ENCODE results near the gene OSBP2.
"Not testable (repeated sequence)": the region's sequence is repeated elsewhere in the genome, so short reads cannot be mapped to it uniquely, and the experiment has no call there.

OSBP2 gene

GRCh38 chr22:30680991-30681770, 13.5 kb upstream of the OSBP2 start:
- DNase-seq: no peak

GRCh38 chr22:30681831-30682230, 12.8 kb upstream of the OSBP2 start:
- no peak for DNase-seq

- no peak for DNase-seq
Measured at GRCh38 chr22:30685178-30685577, 9.5 kb upstream of the OSBP2 start.

GRCh38 chr22:30687358-30687757, 7.3 kb upstream of the OSBP2 start:
- no peak for DNase-seq

GRCh38 chr22:30689622-30690021, 5.1 kb upstream of the OSBP2 start:
- no peak for DNase-seq

- no peak for DNase-seq
Measured at GRCh38 chr22:30691204-30691603, 3.5 kb upstream of the OSBP2 start.

GRCh38 chr22:30694171-30694639, 469 bp upstream of the OSBP2 start:
- no peak for DNase-seq

GRCh38 chr22:30695351-30695851, 727 bp downstream of the OSBP2 start:
- DNase-seq: no peak

- no peak for DNase-seq
Measured at GRCh38 chr22:30695871-30696655, 1.4 kb downstream of the OSBP2 start.

GRCh38 chr22:30697975-30698374, 3.3 kb downstream of the OSBP2 start:
- no peak for DNase-seq

- DNase-seq: peak; percentile 35
Measured at GRCh38 chr22:30701872-30702271, 7.2 kb downstream of the OSBP2 start.

- DNase-seq: no peak
Measured at GRCh38 chr22:30702856-30703255, 8.2 kb downstream of the OSBP2 start.

- DNase-seq: no peak
Measured at GRCh38 chr22:30704978-30705377, 10.3 kb downstream of the OSBP2 start.

GRCh38 chr22:30705710-30706651, 11.3 kb downstream of the OSBP2 start:
- DNase-seq: peak; percentile 63

GRCh38 chr22:30709980-30710379, 15.3 kb downstream of the OSBP2 start:
- DNase-seq: not testable (repeated sequence)

- DNase-seq: no peak
Measured at GRCh38 chr22:30712094-30712493, 17.4 kb downstream of the OSBP2 start.

GRCh38 chr22:30714062-30714461, 19.4 kb downstream of the OSBP2 start:
- DNase-seq: no peak

GRCh38 chr22:30717331-30717921, 22.8 kb downstream of the OSBP2 start:
- peak; percentile 84 for DNase-seq

- no peak for DNase-seq
Measured at GRCh38 chr22:30717952-30718351, 23.3 kb downstream of the OSBP2 start.

- DNase-seq: no peak
Measured at GRCh38 chr22:30718491-30718890, 23.8 kb downstream of the OSBP2 start.

GRCh38 chr22:30718938-30719337, 24.3 kb downstream of the OSBP2 start:
- DNase-seq: no peak

GRCh38 chr22:30720263-30720837, 25.7 kb downstream of the OSBP2 start:
- no peak for DNase-seq

Measured in HCEC 1CT (cell line).